Keratinocyte (primary cell): Measurements from ENCODE around the gene GALNT8. TPM values are rescaled to one million over a fixed set of nuclear protein-coding genes. Genes with fewer than 3 reads are reported as not detected.

Experiments
- DNase-seq: peaks from one replicate; pipeline ENCODE4 v3.0.0-alpha.2; 2011; ENCODE audit warnings: low read depth, missing footprints, low spot score
- FAIRE-seq: peaks from 2 replicates; lab custom pipeline; 2011; peaks lifted over from hg19 to GRCh38; lab: Jason Lieb, UNC
- H2AFZ ChIP-seq: 2 replicates; pipeline ENCODE4 v1.6.0; 2012; ENCODE audit warnings: low read length, control low read depth, inconsistent platforms; ENCODE audit not compliant: control insufficient read depth
- H3K27ac ChIP-seq: 2 replicates; pipeline ENCODE4 v1.5.1; 2011; ENCODE audit warnings: low read length; ENCODE audit not compliant: control insufficient read depth, insufficient read depth
- H3K27me3 ChIP-seq: 3 replicates; pipeline ENCODE4 v1.6.0; 2011; ENCODE audit warnings: low read length; ENCODE audit not compliant: control insufficient read depth, insufficient read depth; ENCODE audit errors: extremely low read depth
- H3K36me3 ChIP-seq, 2 experiments: 2 replicates in 1 of 2; 3 replicates in 1 of 2; pipeline ENCODE4 v1.5.1; 2011; ENCODE audit warnings: low read length in 2 of 2, mild to moderate bottlenecking in 1 of 2; ENCODE audit not compliant: control insufficient read depth in 2 of 2, insufficient read depth in 2 of 2; ENCODE audit errors: extremely low read depth in 1 of 2
- H3K4me1 ChIP-seq: 3 replicates; pipeline ENCODE4 v1.5.1; 2011; ENCODE audit warnings: low read length; ENCODE audit not compliant: control insufficient read depth, insufficient read depth; ENCODE audit errors: extremely low read depth
- H3K4me2 ChIP-seq: 3 replicates; pipeline ENCODE4 v1.6.0; 2011; ENCODE audit warnings: low read depth, low read length; ENCODE audit not compliant: control insufficient read depth, insufficient read depth; ENCODE audit errors: extremely low read depth
- H3K4me3 ChIP-seq, 3 experiments: fragments of 200-600 bp in 1 of 3; sonication (generic) in 1 of 3; 2 replicates in 2 of 3; 3 replicates in 1 of 3; pipeline ENCODE4 v1.5.1; 2011 to 2016; ENCODE audit warnings: low read length in 3 of 3, mild to moderate bottlenecking in 3 of 3, control low read depth in 2 of 3, inconsistent platforms in 1 of 3, low read depth in 1 of 3, mixed read lengths in 1 of 3, mixed run types in 1 of 3, moderate library complexity in 1 of 3; ENCODE audit not compliant: control insufficient read depth in 2 of 3, insufficient read depth in 2 of 3; ENCODE audit errors: extremely low read depth in 1 of 3
- H3K79me2 ChIP-seq: 2 replicates; pipeline ENCODE4 v1.6.0; 2012; ENCODE audit warnings: low read length; ENCODE audit not compliant: control insufficient read depth, insufficient read depth
- H3K9ac ChIP-seq: 3 replicates; pipeline ENCODE4 v1.6.0; 2011; ENCODE audit warnings: low read length; ENCODE audit not compliant: control insufficient read depth, insufficient read depth; ENCODE audit errors: extremely low read depth
- H3K9me1 ChIP-seq: 3 replicates; pipeline ENCODE4 v1.6.0; 2011; ENCODE audit warnings: low read length; ENCODE audit not compliant: control insufficient read depth, insufficient read depth; ENCODE audit errors: extremely low read depth
- H3K9me3 ChIP-seq: 2 replicates; pipeline ENCODE4 v1.5.1; 2012; ENCODE audit warnings: low read depth, low read length; ENCODE audit not compliant: control insufficient read depth
- H4K20me1 ChIP-seq: 3 replicates; pipeline ENCODE4 v1.6.0; 2011; ENCODE audit warnings: low read length; ENCODE audit not compliant: control insufficient read depth, insufficient read depth; ENCODE audit errors: extremely low read depth
- CTCF ChIP-seq, 3 experiments: IDR thresholded peaks in 1 of 3; conservative IDR thresholded peaks in 1 of 3; optimal IDR thresholded peaks in 1 of 3; 2 replicates in 2 of 3; 3 replicates in 1 of 3; pipeline versions ENCODE3 to v1.5.1; 2011; ENCODE audit warnings: low read length in 3 of 3, mild to moderate bottlenecking in 3 of 3, moderate library complexity in 2 of 3, control low read depth in 1 of 3, inconsistent platforms in 1 of 3; ENCODE audit not compliant: insufficient read depth in 2 of 3; ENCODE audit errors: extremely low read depth in 1 of 3
- EZH2 ChIP-seq: IDR thresholded peaks from one replicate; pipeline ENCODE4 v1.6.1; 2012; ENCODE audit warnings: inconsistent platforms, mild to moderate bottlenecking, low read length, moderate library complexity
- dilution Hi-C: fragments of 300-500 bp; cut with MboI; formaldehyde crosslinking; loops from one replicate; pipeline ENCODE4 v1.7.0; 2020; ENCODE audit warnings: low sequenced_read_pairs; ENCODE audit not compliant: extremely low pct_ligation_motif_present
- polyA plus RNA-seq, 5 experiments: library from polyadenylated mRNA; depleted of rRNA in 3 of 5; stranded (reverse) in 3 of 5; stranded (forward) in 1 of 5; unstranded in 1 of 5; fragments of >200 nt; gene quantifications; 1 replicate in 1 of 5; 2 replicates in 3 of 5; 3 replicates in 1 of 5; pipeline versions ENCODE4 v1.2.1 to v1.2.3, GENCODE V29; 2011 to 2012; ENCODE audit warnings: missing spikeins in 2 of 5, low read depth in 1 of 5, low replicate concordance in 1 of 5

Gene GALNT8
- polyA plus RNA-seq, 1 donor (not counting 4 experiments of a cell fraction or from before 2014, with no cell fraction given), result 0.10 TPM

DNA sequence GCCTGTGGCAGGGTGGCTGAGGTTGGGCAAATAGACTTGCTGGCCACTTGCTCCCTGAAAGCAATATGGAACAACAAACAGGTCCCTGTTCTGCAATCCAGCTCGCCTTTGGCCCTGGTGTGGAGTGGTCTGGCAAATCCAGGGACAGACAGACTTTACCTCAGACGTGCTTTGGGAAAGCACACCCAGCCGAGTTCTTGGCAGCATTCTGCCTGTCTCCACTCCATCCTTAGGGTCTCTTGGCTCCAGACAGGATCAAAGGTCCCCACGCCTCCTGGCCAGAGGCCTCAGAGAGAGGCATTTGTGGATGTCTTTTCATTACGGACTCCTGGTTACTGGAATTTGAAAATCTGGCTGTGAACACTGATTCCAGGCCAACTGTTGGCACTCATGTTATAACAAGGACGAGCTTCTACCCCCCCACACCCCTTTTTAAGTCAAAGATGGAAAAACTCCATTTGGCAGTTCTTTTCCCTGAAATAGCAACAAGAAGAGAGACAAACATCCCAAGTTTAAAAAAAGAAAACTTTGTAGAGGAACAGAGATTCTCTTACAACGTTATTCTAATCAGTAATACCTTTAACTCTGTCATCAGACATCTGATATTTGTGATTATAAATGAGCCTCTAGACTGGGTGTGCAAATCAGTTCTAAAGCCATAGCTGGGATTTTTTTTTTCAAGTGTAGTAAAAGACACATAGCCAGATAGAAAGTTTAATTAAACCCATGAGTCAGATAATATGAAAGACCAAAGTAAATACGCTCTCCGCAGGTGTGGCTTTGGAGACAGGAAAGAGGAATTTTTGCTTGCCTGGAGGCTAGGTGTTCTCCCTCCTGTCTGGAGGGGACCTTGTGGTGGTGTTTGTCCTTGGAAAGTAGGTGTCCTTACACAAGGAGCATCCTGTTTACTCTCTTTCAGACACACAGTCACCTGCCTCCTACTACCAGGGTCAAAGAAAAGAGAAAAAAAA is 60.7 kb downstream of the GALNT8 start:
- H2AFZ ChIP-seq, result no peak overlapping the region
- no peak overlapping the region for H3K9ac ChIP-seq
- FAIRE-seq (no peak), DNase-seq (no peak)
- TF ChIP-seq CTCF (optimal IDR thresholded peaks at IDR 0.05 in 1 of 3, IDR thresholded peaks at IDR 0.05 in 1 of 3, conservative IDR thresholded peaks at IDR 0.05 in 1 of 3; ENCODE audit: extremely low read depth in 1 of 3, insufficient read depth in 2 of 3, low read length in 3 of 3) (no peak), EZH2 (no peak)
- no peaks in the 10 kb centered on the region for H3K9me3 ChIP-seq
- H3K9me1 ChIP-seq, result no peaks in the 10 kb centered on the region
- H3K27ac ChIP-seq, result no peak overlapping the region
- H3K36me3 ChIP-seq, result no peaks in the 10 kb centered on the region
- no peak overlapping the region for H3K4me2 ChIP-seq
- H4K20me1 ChIP-seq, result no peaks in the 10 kb centered on the region
- H3K4me3 ChIP-seq, result no peak overlapping the region
- dilution Hi-C loops, result no loop called here
- H3K27me3 ChIP-seq, result peaks cover 10% of the 10 kb centered on the region
- no peaks in the 10 kb centered on the region for H3K4me1 ChIP-seq
- H3K79me2 ChIP-seq, result no peaks in the 10 kb centered on the region

GRCh38 chr12:4784404-4785054 is 64.3 kb downstream of the GALNT8 start:
- Histone ChIP-seq H2AFZ (no peak overlapping the region), H4K20me1 (no peaks in the 10 kb centered on the region), H3K9ac (no peak overlapping the region), H3K9me1 (no peaks in the 10 kb centered on the region), H3K4me1 (no peaks in the 10 kb centered on the region), H3K4me3 (no peak overlapping the region), H3K79me2 (no peaks in the 10 kb centered on the region), H3K27me3 (peaks cover 10% of the 10 kb centered on the region), H3K36me3 (no peaks in the 10 kb centered on the region), H3K27ac (no peak overlapping the region), H3K4me2 (no peak overlapping the region), H3K9me3 (no peaks in the 10 kb centered on the region)
- TF ChIP-seq CTCF (optimal IDR thresholded peaks at IDR 0.05 in 1 of 3, IDR thresholded peaks at IDR 0.05 in 1 of 3, conservative IDR thresholded peaks at IDR 0.05 in 1 of 3; ENCODE audit: extremely low read depth in 1 of 3, insufficient read depth in 2 of 3, low read length in 3 of 3) (no peak), EZH2 (no peak)
- DNase-seq (no peak), FAIRE-seq (no peak)
- dilution Hi-C loops, result no loop called here
